ENCODE measurements around the gene CSK.
A peak's percentile ranks its signal among the peaks of the same experiment; 100 is the strongest.

The CSK gene

GRCh38 chr15:74840851-74841775 lies 59.2 kb downstream of the CSK start:
- DNase-seq: no peak

GRCh38 chr15:74841891-74842373 lies 60.1 kb downstream of the CSK start:
- no peak for DNase-seq

- peak in 55 of 56 donors; percentile 48 to 96 (median 86) for DNase-seq
Measured at GRCh38 chr15:74842581-74843444, 60.9 kb downstream of the CSK start, which contains the start of gene ULK3. Gene ULK3, minus strand, starts transcription at chr15:74843156. Its CDS starts 51 bp downstream, at chr15:74843105.

- DNase-seq: no peak
Measured at GRCh38 chr15:74843445-74843828, 61.6 kb downstream of the CSK start.

- no peak for DNase-seq
Measured at GRCh38 chr15:74843891-74844299, 62.0 kb downstream of the CSK start.

- DNase-seq: no peak
Measured at GRCh38 chr15:74844319-74845207, 62.7 kb downstream of the CSK start.

GRCh38 chr15:74845208-74845568 lies 63.3 kb downstream of the CSK start:
- DNase-seq: no peak

- DNase-seq: no peak
Measured at GRCh38 chr15:74845581-74845980, 63.7 kb downstream of the CSK start.

- DNase-seq: peak in 6 of 56 donors; percentile 9 to 37 (median 26)
Measured at GRCh38 chr15:74847432-74847831, 65.6 kb downstream of the CSK start.

GRCh38 chr15:74850393-74850792 lies 68.5 kb downstream of the CSK start:
- no peak for DNase-seq

- no peak for DNase-seq
Measured at GRCh38 chr15:74851960-74852359, 70.1 kb downstream of the CSK start.
